ENCODE measurements around the gene GDF10. TPM values are rescaled to one million over a fixed set of nuclear protein-coding genes. Genes with fewer than 3 reads are reported as not detected.

The GDF10 gene
- total RNA-seq, 1 donor from 2014 or later: not detected

GRCh38 chr10:47300429-47300931 is 483 bp downstream of the GDF10 start:
- FAIRE-seq: no peak
- H3K4me3 ChIP-seq (ENCODE audit: low read depth, low read length): no peak overlapping the region
- no peak for TF ChIP-seq CTCF (IDR thresholded peaks at IDR 0.05; ENCODE audit: insufficient read depth, low read length, severe bottlenecking)
- H3K27me3 ChIP-seq (ENCODE audit: control insufficient read depth, insufficient read depth, low read length): peaks cover 29% of the 10 kb centered on the region
- H3K36me3 ChIP-seq (ENCODE audit: control insufficient read depth, insufficient read depth, low read length): no peaks in the 10 kb centered on the region
- DNase-seq (ENCODE audit: low read depth): no peak

GRCh38 chr10:47301833-47302232 is 1.8 kb downstream of the GDF10 start:
- Histone ChIP-seq H3K4me3 (ENCODE audit: low read depth, low read length) (no peak overlapping the region), H3K27me3 (ENCODE audit: control insufficient read depth, insufficient read depth, low read length) (peaks cover 27% of the 10 kb centered on the region), H3K36me3 (ENCODE audit: control insufficient read depth, insufficient read depth, low read length) (no peaks in the 10 kb centered on the region)
- FAIRE-seq (no peak), DNase-seq (ENCODE audit: low read depth) (no peak)
- TF ChIP-seq CTCF (IDR thresholded peaks at IDR 0.05; ENCODE audit: insufficient read depth, low read length, severe bottlenecking): no peak

- no peaks in the 10 kb centered on the region for H3K36me3 ChIP-seq (ENCODE audit: control insufficient read depth, insufficient read depth, low read length)
- peaks cover 21% of the 10 kb centered on the region for H3K27me3 ChIP-seq (ENCODE audit: control insufficient read depth, insufficient read depth, low read length)
- FAIRE-seq: no peak
Observed at GRCh38 chr10:47303105-47303504, 3.1 kb downstream of the GDF10 start.

GRCh38 chr10:47303866-47304265 is 3.9 kb downstream of the GDF10 start:
- peaks cover 23% of the 10 kb centered on the region for H3K27me3 ChIP-seq (ENCODE audit: control insufficient read depth, insufficient read depth, low read length)

More at GRCh38 chr10:47303105-47303504, 3.1 kb downstream of the GDF10 start:
- DNase-seq (ENCODE audit: low read depth): no peak
- H3K4me3 ChIP-seq (ENCODE audit: low read depth, low read length): no peak overlapping the region
- TF ChIP-seq CTCF (IDR thresholded peaks at IDR 0.05; ENCODE audit: insufficient read depth, low read length, severe bottlenecking): no peak

GRCh38 chr10:47305566-47305965 is 5.6 kb downstream of the GDF10 start:
- Histone ChIP-seq H3K4me3 (ENCODE audit: low read depth, low read length) (no peak overlapping the region), H3K36me3 (ENCODE audit: control insufficient read depth, insufficient read depth, low read length) (no peaks in the 10 kb centered on the region), H3K27me3 (ENCODE audit: control insufficient read depth, insufficient read depth, low read length) (peaks cover 17% of the 10 kb centered on the region)
- no peak for DNase-seq (ENCODE audit: low read depth)
- FAIRE-seq: no peak
- no peak for TF ChIP-seq CTCF (IDR thresholded peaks at IDR 0.05; ENCODE audit: insufficient read depth, low read length, severe bottlenecking)

More at GRCh38 chr10:47303866-47304265, 3.9 kb downstream of the GDF10 start:
- DNase-seq (ENCODE audit: low read depth) (no peak), FAIRE-seq (no peak)
- Histone ChIP-seq H3K4me3 (ENCODE audit: low read depth, low read length) (no peak overlapping the region), H3K36me3 (ENCODE audit: control insufficient read depth, insufficient read depth, low read length) (no peaks in the 10 kb centered on the region)
- no peak for TF ChIP-seq CTCF (IDR thresholded peaks at IDR 0.05; ENCODE audit: insufficient read depth, low read length, severe bottlenecking)
